Measurements from ENCODE around the gene NEK11.

The NEK11 gene, protein sequence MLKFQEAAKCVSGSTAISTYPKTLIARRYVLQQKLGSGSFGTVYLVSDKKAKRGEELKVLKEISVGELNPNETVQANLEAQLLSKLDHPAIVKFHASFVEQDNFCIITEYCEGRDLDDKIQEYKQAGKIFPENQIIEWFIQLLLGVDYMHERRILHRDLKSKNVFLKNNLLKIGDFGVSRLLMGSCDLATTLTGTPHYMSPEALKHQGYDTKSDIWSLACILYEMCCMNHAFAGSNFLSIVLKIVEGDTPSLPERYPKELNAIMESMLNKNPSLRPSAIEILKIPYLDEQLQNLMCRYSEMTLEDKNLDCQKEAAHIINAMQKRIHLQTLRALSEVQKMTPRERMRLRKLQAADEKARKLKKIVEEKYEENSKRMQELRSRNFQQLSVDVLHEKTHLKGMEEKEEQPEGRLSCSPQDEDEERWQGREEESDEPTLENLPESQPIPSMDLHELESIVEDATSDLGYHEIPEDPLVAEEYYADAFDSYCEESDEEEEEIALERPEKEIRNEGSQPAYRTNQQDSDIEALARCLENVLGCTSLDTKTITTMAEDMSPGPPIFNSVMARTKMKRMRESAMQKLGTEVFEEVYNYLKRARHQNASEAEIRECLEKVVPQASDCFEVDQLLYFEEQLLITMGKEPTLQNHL

DNA sequence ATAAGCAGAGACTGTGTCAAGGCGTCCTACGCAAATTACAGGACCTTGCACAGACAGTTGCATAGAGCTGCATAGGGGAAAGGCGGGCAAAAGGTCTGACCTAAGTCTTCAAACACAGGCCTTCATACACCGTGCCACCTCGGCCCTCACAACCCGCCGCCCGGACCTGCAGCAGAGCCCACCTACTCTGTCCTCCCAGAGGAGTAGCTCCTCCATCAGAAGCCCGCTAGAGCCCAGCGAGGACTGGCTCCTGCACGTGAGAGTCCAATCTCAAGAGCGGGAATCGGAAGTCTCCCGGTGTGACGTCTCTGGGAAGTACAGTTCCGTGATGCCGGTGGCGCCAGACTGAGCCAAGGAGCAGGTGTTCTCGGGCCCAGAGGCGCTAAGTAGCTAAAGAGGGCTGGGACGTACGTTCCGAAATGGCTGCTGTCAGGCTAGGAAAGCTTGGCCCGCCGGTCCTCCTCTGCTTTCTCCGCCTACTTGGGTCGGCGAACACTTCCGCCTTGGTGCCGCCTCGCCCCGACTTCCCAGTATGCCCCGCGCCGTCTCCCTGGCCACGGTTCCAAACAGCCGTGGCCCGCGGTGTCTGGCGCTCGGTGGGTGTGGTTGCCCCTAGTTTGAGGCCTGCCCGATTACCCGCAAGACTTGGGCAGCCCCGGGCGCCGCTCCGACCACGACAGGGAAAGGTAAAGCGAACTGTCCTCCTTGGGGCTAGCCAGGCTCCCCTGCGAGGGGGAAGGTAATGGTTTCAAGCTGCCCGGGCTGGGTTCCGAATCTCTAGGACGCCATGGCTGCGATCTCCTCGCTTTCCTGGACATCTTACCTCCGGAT lies at the start of gene NEK11, which contains the start of gene ASTE1:
Gene NEK11 (plus strand): TSS at position 557 of the 831 bp plus-strand sequence. CDS start 2,832 bp downstream, outside the sequence.
Gene ASTE1 (minus strand): TSS at position 505 of the 831 bp plus-strand sequence. CDS start 1,519 bp downstream, outside the sequence.
- peak; percentile 84 for DNase-seq (ENCODE audit: low read depth in 2 of 2)

DNA sequence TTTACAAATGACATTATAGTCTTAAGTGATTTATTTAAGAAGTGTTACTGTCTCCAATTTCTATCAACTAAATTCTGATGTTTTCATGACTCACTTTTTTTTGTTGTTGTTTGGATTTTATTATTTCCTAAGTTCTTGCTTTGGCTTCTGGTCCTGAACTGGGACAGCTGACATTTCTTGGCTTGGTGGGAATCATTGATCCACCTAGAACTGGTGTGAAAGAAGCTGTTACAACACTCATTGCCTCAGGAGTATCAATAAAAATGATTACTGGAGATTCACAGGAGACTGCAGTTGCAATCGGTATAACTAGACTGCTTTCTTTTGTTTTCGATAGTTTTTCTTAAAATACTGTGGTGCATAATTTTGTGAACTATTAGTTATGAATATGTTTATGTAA lies 47.6 kb upstream of the NEK11 start:
- DNase-seq (ENCODE audit: low read depth in 2 of 2) = no peak

DNA sequence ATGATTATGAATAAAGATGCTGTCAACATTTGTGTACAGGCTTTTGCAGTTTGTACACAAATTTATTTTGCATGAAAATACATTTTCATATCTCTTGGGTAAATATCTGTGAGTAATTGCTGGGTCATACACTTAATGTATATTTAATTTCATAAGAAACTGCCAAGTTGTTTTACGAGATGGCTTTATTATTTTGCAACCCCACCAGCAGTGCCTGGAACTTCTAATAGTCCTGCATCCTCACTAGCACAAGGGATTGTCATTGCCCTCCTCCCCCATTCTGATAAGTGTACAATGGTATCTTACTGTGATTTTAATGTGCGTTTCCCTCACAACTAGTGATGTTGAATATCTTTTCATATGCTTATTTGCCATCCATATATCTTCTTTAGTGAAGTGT lies 45.2 kb upstream of the NEK11 start:
- DNase-seq (ENCODE audit: low read depth in 2 of 2) = no peak

DNA sequence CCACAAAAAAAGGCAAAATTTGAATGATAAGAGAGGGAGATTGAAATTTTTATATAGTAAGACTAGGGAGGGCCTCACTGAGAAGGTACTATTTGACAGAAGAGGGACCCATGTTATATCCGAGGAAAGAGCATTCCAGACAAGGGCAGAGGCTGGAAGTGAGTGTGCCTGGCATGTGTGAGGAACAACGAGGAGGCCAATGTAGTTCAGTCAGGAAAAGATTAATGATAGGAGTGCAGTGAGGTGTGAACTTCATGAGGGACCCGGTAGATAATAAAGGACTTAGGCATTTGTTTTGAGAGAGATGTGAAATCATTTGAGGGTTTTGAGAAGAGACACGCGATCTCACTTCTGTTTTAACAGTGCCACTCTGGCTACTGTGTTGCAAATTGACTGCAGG lies 36.4 kb upstream of the NEK11 start:
- no peak for DNase-seq (ENCODE audit: low read depth in 2 of 2)

DNA sequence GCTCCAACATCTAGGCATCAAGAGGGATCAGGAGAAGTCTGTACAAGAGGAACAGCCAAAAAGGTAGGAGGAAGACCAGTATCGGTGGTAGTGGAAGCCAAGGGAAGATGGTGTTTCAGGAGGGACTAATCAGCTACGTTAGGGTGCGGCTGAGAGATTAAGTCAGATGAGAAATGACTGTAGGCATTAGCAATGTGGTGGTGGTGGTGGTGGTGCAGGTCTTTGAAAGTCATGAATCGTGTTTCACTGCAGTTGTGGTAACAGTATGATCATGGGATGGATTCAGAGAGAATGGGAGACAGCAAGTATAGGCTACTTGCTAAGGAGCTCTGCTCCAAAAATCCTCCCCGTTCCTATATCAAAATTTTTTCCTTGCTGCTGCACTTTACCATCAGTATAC lies 35.6 kb upstream of the NEK11 start:
- DNase-seq (ENCODE audit: low read depth in 2 of 2) = no peak

DNA sequence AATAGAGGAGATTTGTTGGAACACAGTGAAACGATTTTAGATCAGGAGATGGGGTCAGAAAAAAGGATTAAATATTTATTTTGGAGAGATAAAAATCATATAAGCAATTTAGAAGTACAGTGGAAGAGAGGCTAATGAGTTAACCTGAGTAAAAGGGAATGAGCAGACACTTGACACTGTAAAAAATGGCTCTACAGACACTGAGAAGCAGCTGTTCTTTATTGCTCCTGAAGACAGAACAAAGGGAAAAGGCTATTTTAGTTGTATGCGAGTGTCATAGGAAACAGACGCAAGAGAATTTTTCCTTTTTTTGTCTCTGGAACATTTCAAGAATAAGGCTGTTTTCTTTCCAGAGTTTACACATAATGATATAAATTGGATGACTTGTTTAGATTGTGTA lies 34.3 kb upstream of the NEK11 start:
- DNase-seq (ENCODE audit: low read depth in 2 of 2) = no peak

DNA sequence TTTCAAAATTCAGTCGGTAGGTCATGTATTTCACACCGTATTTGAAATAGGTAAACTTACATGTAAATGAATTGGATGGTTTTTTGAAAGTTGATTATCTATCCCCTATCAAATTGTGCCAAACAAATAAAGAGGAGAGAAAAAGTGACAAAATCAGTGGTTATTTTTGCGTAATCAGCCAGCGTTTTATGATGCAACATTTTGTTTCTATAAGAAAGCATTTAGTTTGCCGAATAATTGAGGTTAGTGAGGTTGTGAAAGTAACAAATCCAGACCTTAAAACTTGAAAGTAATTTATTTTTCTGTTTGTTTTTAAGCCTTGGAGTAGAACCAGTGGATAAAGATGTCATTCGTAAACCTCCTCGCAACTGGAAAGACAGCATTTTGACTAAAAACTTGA lies 29.4 kb upstream of the NEK11 start:
- DNase-seq (ENCODE audit: low read depth in 2 of 2) = no peak

DNA sequence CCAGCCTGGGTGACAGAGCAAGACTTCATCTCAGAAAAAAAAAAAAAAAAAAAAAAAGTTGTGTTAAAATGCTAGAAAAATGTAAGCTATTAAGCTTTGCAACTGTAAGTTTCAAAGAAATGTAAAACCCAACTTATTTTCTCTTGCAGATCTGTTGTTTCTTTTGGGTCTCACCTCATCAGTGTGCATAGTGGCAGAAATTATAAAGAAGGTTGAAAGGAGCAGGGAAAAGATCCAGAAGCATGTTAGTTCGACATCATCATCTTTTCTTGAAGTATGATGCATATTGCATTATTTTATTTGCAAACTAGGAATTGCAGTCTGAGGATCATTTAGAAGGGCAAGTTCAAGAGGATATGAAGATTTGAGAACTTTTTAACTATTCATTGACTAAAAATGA lies 25.6 kb upstream of the NEK11 start:
- DNase-seq (ENCODE audit: low read depth in 2 of 2) = no peak

DNA sequence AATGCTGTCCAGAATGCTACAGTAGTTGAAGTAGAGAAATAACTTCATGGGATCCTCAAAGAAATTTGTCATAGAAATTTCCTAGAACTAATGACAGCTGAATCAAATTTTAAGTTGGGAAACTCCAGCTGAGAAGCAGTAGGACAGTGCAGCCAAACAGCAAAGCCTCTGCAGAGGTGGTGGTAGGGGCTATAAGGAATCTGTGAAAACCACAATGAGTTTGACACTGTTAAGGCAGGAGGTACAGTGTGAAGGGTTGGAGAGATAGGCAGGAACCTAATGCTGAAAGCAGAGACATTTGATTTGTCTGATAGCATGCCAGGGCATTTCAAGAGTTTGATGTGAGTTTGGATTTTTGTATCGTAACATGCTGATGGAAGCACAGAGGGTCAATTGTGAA lies 22.1 kb upstream of the NEK11 start:
- DNase-seq (ENCODE audit: low read depth in 2 of 2) = no peak

DNA sequence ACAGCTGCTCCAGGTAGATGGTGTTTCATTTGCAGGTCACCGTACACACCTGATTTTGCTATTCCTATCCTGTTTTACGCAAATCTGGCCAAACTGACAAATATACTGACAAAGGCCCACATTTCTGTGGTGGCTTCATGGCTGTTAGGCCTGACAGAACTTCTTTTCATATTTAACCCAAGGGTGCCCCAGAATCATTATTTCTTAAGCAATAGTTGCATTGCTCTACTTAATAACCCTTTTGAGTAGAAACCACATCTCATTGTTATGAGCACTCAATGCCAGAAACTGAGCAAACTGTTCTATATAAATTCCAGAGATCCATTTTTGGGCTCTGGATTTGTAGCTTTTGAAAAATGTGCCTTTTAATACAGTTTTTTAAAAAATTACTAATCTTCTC lies 19.4 kb upstream of the NEK11 start:
- DNase-seq (ENCODE audit: low read depth in 2 of 2) = no peak

DNA sequence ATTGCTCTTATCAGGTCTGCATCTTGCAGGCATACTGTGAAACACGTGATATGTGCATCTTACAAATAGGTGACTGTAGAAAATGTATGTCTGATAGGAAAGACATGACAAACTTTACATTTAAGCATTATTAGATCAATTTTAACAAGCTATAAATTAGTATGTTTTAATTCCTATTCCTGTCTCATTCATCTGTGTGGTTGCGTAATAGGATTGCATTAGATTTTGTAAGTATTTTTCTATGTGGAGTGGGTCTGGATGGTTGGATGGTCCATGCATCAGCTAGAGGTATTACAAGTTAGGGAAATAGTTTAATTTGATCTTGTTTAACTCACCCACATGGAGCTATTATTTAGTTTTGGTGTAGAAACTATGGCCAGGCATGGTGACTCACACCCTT lies 18.9 kb upstream of the NEK11 start:
- no peak for DNase-seq (ENCODE audit: low read depth in 2 of 2)

DNA sequence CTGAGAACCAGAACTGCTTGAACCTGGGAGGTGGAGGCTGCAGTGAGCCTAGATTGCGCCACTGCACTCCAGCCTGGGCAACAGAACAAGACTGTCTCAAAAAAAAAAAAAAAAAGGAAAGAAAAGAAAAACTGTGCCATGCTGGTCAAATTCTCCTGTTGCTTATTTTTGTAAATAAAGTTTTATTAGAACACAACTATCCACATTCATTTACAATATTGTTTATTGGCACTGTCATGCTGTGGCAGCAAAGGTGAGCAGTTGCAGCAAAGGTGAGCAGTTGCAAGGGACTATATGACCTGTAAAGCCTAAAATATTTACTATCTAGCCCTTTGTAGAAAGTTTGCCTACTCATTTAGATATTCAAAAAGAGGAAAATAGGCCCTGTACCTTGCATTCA lies 18.4 kb upstream of the NEK11 start:
- DNase-seq (ENCODE audit: low read depth in 2 of 2) = no peak

DNA sequence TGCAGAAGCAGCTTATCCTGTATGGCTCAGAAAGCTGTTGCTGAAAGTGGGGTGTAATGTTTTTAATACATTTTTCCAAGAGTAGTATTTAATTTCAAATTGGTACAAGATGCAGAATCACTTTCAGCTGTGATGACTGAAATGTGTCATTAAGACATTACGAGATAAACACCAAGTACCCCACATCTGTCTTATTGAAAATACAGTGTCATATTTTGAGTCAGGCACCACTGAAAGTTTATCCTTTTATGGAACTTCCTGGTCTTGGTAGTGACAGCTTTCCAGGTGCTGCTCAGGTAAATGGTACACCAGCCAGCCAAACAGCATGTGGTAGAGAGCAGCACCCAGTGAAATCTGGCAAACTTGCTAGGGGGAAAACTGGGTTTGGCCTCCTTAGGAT lies 17.0 kb upstream of the NEK11 start:
- no peak for DNase-seq (ENCODE audit: low read depth in 2 of 2)

DNA sequence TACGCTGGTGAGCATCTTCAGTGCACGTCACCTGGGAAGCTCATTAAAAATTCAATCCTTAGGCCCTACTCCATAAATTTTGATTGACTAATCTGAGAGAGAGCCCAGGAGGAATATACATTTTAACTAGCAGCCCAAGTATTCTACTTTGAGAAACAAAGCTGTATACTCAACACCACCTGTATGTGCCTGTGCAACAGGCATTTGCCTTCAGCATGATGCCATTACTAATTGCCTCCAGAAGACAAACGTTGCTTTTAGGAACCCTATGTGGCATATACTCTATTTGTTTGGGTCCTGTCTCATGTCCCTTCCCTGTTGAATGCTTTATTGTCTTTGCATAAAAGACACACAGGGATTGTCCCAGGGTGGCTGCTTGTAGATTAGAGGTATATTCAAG lies 7.7 kb upstream of the NEK11 start:
- no peak for DNase-seq (ENCODE audit: low read depth in 2 of 2)

DNA sequence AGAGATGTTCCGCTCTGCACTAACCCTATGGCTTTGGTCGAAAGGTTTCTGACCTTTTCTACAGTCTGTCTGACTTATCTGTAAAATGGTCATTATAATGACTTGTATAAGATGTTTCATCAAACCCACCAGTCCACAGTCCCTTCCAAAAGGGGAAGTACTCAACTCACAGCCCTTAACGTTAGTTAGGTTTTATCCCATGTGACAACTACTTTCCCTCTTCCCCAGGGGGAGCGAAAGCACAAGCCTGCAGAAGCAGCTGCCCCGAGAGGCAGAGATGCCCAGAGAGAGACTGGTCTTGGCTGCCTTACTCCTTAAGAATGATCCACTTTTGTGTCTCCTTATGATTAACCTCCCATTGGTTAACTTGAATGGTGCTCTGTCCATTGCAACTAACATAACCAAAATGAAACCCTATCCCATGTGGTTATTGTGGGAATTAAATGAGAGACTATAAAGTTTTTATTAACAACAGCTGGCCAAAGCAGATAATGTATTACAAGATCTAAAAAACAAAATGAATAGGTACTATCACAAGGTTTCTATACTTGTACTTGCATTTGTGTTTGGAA lies 6.5 kb upstream of the NEK11 start:
- no peak for DNase-seq (ENCODE audit: low read depth in 2 of 2)

DNA sequence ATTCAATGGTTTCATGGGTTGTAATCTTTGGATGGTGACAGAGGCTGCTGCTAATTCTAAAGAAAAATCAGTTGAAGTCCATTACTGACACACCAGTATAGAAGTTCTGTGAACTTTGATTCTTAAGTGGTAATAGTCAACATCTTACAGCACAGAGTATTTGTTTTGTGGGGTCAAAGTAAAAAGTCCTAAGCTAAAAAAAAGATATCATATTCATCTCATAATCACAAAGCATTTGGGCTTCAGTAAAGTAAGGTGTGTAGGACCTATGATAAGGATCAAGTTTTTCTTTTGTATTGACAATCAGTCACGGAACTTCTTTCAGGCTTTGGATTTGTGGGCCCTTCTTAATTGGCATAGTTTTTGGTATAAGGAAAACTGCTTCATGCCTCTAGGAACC lies 1.1 kb upstream of the NEK11 start:
- DNase-seq (ENCODE audit: low read depth in 2 of 2) = no peak

DNA sequence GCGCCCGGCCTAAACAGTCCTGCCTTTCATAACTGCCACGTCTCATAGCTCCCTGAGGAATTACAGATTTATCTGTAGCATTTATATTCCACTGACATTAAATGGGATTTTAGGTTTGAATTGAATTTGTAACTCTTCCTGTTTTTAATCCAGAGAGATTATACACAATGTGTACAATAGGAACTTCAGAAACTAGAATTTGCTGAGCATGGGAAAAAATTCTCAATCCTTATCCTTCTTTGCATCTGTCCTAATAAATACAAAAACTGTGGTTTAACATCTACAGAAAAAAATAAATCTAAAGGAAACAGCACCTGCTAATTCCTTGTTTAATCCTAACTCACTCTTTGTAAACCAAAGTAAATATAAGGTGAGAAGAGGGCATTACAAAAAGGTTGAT lies 2.2 kb downstream of the NEK11 start:
- no peak for DNase-seq (ENCODE audit: low read depth in 2 of 2)

DNA sequence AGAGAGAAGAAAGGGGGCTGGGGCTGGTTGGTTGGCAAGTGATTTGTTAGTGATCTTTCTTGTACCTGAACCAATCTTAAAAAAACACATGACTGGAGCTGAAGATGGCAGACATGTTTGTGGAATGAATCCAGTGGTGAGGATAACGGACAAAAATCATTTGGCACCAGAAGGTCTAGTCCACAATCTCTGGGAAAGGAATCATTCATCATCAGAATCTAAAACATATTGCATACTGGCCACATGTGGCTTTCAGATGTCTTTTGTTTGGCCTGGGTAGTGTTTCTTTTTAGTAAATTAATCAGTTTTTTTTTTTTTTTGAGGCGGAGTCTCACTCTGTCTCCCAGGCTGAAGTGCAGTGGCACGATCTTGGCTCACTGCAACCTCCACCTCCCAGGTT lies 5.0 kb downstream of the NEK11 start:
- DNase-seq (ENCODE audit: low read depth in 2 of 2) = no peak

DNA sequence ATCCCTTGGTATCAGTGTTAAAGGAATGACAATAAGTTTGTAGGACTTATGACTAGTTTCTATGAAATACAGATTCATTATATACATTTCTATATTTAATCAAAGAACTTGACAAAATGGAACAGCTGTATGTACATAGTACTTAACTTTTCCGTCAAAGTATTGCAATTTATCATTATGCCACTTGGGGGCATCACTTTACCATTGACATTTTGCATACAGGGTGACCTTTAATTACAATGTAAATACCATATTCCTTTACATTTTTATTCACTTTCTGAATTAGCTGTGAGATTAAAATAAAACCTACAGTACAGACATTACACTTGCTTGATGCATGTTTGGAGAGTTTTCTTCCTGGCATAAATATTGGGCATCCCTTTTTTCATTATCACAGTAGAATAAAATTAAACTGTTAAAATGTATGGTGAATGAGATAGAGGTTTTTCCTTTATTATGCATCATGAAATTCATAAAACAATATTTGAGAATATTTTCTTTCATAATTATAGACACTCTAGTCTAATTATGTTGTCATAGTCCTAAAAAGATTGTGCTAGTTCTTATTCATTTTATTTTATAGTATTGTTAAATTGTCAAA lies 6.9 kb downstream of the NEK11 start:
- DNase-seq (ENCODE audit: low read depth in 2 of 2) = no peak

DNA sequence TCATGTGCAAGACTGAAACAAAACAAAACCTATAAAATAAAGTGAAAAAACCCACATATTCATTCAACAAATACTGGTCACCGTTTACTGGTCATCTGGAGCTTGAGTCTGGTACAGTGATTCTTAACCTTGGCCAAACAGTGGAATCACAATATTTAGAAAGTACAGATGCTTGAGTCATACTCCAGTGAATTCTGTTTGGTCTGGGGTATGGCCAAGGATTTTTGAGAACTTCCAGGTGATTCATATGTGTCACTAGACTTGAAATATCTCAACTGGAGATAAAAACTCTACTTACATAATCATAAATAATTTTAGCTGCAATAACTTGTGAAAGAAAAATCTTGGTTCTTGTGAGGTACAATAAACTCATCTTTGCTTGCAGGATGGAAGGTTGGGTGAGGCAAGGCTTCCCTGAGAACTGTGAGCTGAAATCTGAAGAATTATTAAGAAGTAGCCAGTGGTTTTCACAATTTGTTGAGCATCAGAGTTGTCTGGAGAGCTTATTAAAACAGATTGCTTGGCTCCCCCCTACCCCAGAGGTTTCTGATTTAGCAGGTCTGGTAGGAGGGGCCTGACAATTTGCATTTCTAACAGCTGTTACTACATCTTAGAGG lies 9.6 kb downstream of the NEK11 start:
- no peak for DNase-seq (ENCODE audit: low read depth in 2 of 2)

DNA sequence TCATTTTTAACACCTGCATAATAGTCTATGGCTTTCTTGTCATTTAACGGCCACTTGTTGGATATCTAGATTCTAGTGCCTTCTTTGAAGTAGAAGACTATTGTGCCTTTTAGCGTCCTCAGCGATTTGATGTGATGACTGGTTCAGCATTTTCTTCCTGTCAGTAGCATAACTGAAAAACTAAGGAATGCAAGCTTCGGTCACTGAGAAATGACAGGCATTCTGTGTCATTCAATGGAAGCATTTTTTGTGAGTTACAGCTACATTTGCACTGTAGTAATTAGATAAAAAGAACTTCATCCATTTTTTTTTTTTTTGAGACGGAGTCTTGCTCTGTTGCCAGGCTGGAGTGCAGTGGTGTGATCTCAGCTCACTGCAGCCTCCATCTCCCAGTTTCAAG lies 10.3 kb downstream of the NEK11 start:
- DNase-seq (ENCODE audit: low read depth in 2 of 2) = no peak

Data from stimulated activated CD8-positive, alpha-beta memory T cell treated with anti-CD3 and anti-CD28 coated beads, Interleukin-2, amount 100 ng/mL, for 48 hours (primary cell).